Upper lobe of left lung (tissue), 6 donors: ENCODE results near the gene SLC38A9. TPM values are rescaled to one million over a fixed set of nuclear protein-coding genes. Genes with fewer than 3 reads are reported as not detected.
A peak's percentile ranks its signal among the peaks of the same experiment; 100 is the strongest.

Experiments used
- ATAC-seq, 2 donors: fragments of 200-7000 bp; cut with Tn5 transposase; one replicate each; pipeline ENCODE4 v1.9.1; 2022; ENCODE audit warnings: mild to moderate bottlenecking in 2 of 2, moderate library complexity in 2 of 2; ENCODE audit not compliant: low FRiP score in 2 of 2
- DNase-seq, 2 donors: peaks; one replicate each; pipeline ENCODE4 v3.0.0-alpha.2; 2019 to 2020
- H3K27ac ChIP-seq, 4 donors: fragments of 200-600 bp; sonication (generic); one replicate each; pipeline ENCODE4 v1.5.1; 2016 to 2019
- H3K27me3 ChIP-seq, 4 donors: fragments of 200-600 bp; sonication (generic); one replicate each; pipeline ENCODE4 v1.5.1; 2017 to 2019
- H3K36me3 ChIP-seq, 4 donors: fragments of 200-600 bp; sonication (generic); one replicate each; pipeline ENCODE4 v1.5.1; 2016 to 2019
- H3K4me1 ChIP-seq, 4 donors: fragments of 200-600 bp; sonication (generic); one replicate each; pipeline ENCODE4 v1.5.1; 2018 to 2019
- H3K4me3 ChIP-seq, 4 donors: fragments of 200-600 bp; sonication (generic); one replicate each; pipeline ENCODE4 v1.5.1; 2017 to 2019; ENCODE audit warnings: mild to moderate bottlenecking in 2 of 4, moderate library complexity in 1 of 4
- H3K9me3 ChIP-seq, 4 donors: fragments of 200-600 bp; sonication (generic); one replicate each; pipeline ENCODE4 v1.5.1; 2018 to 2019
- CTCF ChIP-seq, 6 experiments: fragments of 450-650 bp in 4 of 6; fragments of 200-600 bp in 2 of 6; sonication (generic) in 2 of 6; IDR thresholded peaks; one replicate each; pipeline ENCODE4 v1.5.1; 2016 to 2019; ENCODE audit warnings: antibody characterized with exemption in 6 of 6
- EP300 ChIP-seq, 4 donors: sonication (generic); formaldehyde crosslinking; IDR thresholded peaks; one replicate each; pipeline ENCODE4 v1.5.1; 2017; ENCODE audit warnings: antibody characterized with exemption in 4 of 4, control low read depth in 2 of 4
- POLR2A ChIP-seq, 4 donors: fragments of 450-650 bp; IDR thresholded peaks; one replicate each; pipeline ENCODE4 v1.5.1; 2016 to 2017; ENCODE audit warnings: antibody characterized with exemption in 4 of 4, mild to moderate bottlenecking in 2 of 4
- POLR2AphosphoS5 ChIP-seq, 2 donors: sonication (generic); formaldehyde crosslinking; IDR thresholded peaks; one replicate each; pipeline ENCODE4 v1.5.1; 2017; ENCODE audit warnings: antibody characterized with exemption in 2 of 2
- WGBS, 2 donors: methylation state at CpG; one replicate each; pipeline ENCODE4 v1.1.5; 2017 to 2018; 5-methylcytosine and 5-hydroxymethylcytosine counted together
- small RNA-seq, 4 donors: library from RNA; depleted of rRNA; stranded (forward); fragments of <200 nt; gene quantifications; one replicate each; pipeline ENCODE3, GENCODE V24; 2016
- total RNA-seq, 6 donors: library from RNA; depleted of rRNA in 4 of 6; stranded (reverse); fragments of >200 nt in 4 of 6; gene quantifications; one replicate each; pipeline versions ENCODE4 v1.1.0 to v1.2.1, GENCODE V29; 2016 to 2021
- donor health status: DM: no; HTN: no; CAD: no; lungs with moderate emphysema.
- donor health status: DM: no; HTN: yes; CAD: no; lungs with severe emphysema.

SLC38A9 gene
- total RNA-seq, 6 donors from 2014 or later, result 14.4 to 41.9 (median 19.9) TPM

GRCh38 chr5:55576661-55577060, 135.5 kb downstream of the SLC38A9 start:
- Histone ChIP-seq H3K36me3 (no peaks in the 10 kb centered on the region), H3K9me3 (no peaks in the 10 kb centered on the region), H3K27me3 (no peaks in the 10 kb centered on the region), H3K4me1 (peaks cover 9 to 26% (median 17%) of the 10 kb centered on the region in 4 donors), H3K27ac (peak overlapping the region in 3 of 4 donors; percentile 18 to 63 (median 52)), H3K4me3 (no peak overlapping the region)
- ATAC-seq (no peak), DNase-seq (no peak)
- no peak for TF ChIP-seq POLR2A (IDR thresholded peaks at IDR 0.05)
- no peak for TF ChIP-seq EP300 (IDR thresholded peaks at IDR 0.05)
- no peak for TF ChIP-seq POLR2AphosphoS5 (IDR thresholded peaks at IDR 0.05)
- no peak for TF ChIP-seq CTCF (IDR thresholded peaks at IDR 0.05)
- 58 to 69% methylated on average over 2 of the region's 2 CpGs for WGBS, 2 donors

Small RNA genes lying within 50 kb of the gene (small RNA-seq; reads per million reads assigned to genes)
- 0 reads per million in 4 donors for gene AC016632.1

Other genes starting within 250 kb of the SLC38A9 start
- gene PLPP1, start 177.4 kb downstream of the SLC38A9 start, total RNA-seq, result 100 to 1,000 TPM in 1 of 6 donors, 10 to 100 TPM in 5; 21.0 to 125 (median 65.6) TPM
- gene DDX4, start 25.7 kb upstream of the SLC38A9 start, total RNA-seq, result not detected
- under 1 TPM in 1 of 6 donors, not detected in 5; 0.31 TPM for gene IL31RA, start 139.0 kb upstream of the SLC38A9 start, total RNA-seq